ENCODE measurements around the gene CACNB4. TPM values are rescaled to one million over a fixed set of nuclear protein-coding genes. Genes with fewer than 3 reads are reported as not detected.
"Not testable (repeated sequence)": the region's sequence is repeated elsewhere in the genome, so short reads cannot be mapped to it uniquely, and the experiment has no call there.

The CACNB4 gene
- total and polyA plus RNA-seq, 4 donors: 13.8 to 62.9 (median 23.6) TPM

- not testable (repeated sequence) for H3K27me3 ChIP-seq (ENCODE audit: control insufficient read depth, insufficient read depth, low read length); H3K36me3 ChIP-seq (ENCODE audit: control insufficient read depth, insufficient read depth, low read length); H3K9me3 ChIP-seq (ENCODE audit: control insufficient read depth, insufficient read depth, low read length); H3K4me3 ChIP-seq (ENCODE audit: low read depth, low read length); H3K4me1 ChIP-seq (ENCODE audit: control insufficient read depth, insufficient read depth, low read length); DNase-seq (ENCODE audit: low read depth in 4 of 6, low spot score in 6 of 6); H3K27ac ChIP-seq (ENCODE audit: low read depth, low read length)
- WGBS (ENCODE audit: insufficient coverage): 100% methylated on average over 4 of the region's 13 CpGs
Observed at GRCh38 chr2:152107140-152107539, 8.3 kb upstream of the CACNB4 start.

GRCh38 chr2:152106464-152106863, 7.6 kb upstream of the CACNB4 start:
- Histone ChIP-seq H3K4me3 (ENCODE audit: low read depth, low read length) (no peak overlapping the region), H3K4me1 (ENCODE audit: control insufficient read depth, insufficient read depth, low read length) (no peaks in the 10 kb centered on the region), H3K27ac (ENCODE audit: low read depth, low read length) (no peak overlapping the region), H3K36me3 (ENCODE audit: control insufficient read depth, insufficient read depth, low read length) (no peaks in the 10 kb centered on the region), H3K27me3 (ENCODE audit: control insufficient read depth, insufficient read depth, low read length) (peaks cover under 1% of the 10 kb centered on the region), H3K9me3 (ENCODE audit: control insufficient read depth, insufficient read depth, low read length) (no peaks in the 10 kb centered on the region)
- WGBS (ENCODE audit: insufficient coverage): no CpG with 5 or more reads among the region's 4 CpGs
- DNase-seq (ENCODE audit: low read depth in 4 of 6, low spot score in 6 of 6): no peak

- Histone ChIP-seq H3K9me3 (ENCODE audit: control insufficient read depth, insufficient read depth, low read length) (no peaks in the 10 kb centered on the region), H3K27me3 (ENCODE audit: control insufficient read depth, insufficient read depth, low read length) (peaks cover 21% of the 10 kb centered on the region), H3K4me1 (ENCODE audit: control insufficient read depth, insufficient read depth, low read length) (peaks cover 10% of the 10 kb centered on the region), H3K4me3 (ENCODE audit: low read depth, low read length) (no peak overlapping the region), H3K27ac (ENCODE audit: low read depth, low read length) (no peak overlapping the region), H3K36me3 (ENCODE audit: control insufficient read depth, insufficient read depth, low read length) (no peaks in the 10 kb centered on the region)
- DNase-seq (ENCODE audit: low read depth in 4 of 6, low spot score in 6 of 6): no peak
- WGBS (ENCODE audit: insufficient coverage): no CpG with 5 or more reads among the region's 3 CpGs
Observed at GRCh38 chr2:152103271-152103670, 4.4 kb upstream of the CACNB4 start.

- 83% methylated on average over 2 of the region's 2 CpGs for WGBS (ENCODE audit: insufficient coverage)
- Histone ChIP-seq H3K4me1 (ENCODE audit: control insufficient read depth, insufficient read depth, low read length) (peaks cover 15% of the 10 kb centered on the region), H3K27me3 (ENCODE audit: control insufficient read depth, insufficient read depth, low read length) (peaks cover 21% of the 10 kb centered on the region), H3K27ac (ENCODE audit: low read depth, low read length) (no peak overlapping the region), H3K9me3 (ENCODE audit: control insufficient read depth, insufficient read depth, low read length) (no peaks in the 10 kb centered on the region), H3K4me3 (ENCODE audit: low read depth, low read length) (no peak overlapping the region), H3K36me3 (ENCODE audit: control insufficient read depth, insufficient read depth, low read length) (no peaks in the 10 kb centered on the region)
- no peak for DNase-seq (ENCODE audit: low read depth in 4 of 6, low spot score in 6 of 6)
Observed at GRCh38 chr2:152100961-152101360, 2.1 kb upstream of the CACNB4 start.

GRCh38 chr2:152099367-152100050, 665 bp upstream of the CACNB4 start:
- Histone ChIP-seq H3K27ac (ENCODE audit: low read depth, low read length) (peak overlapping the region; percentile 22), H3K4me1 (ENCODE audit: control insufficient read depth, insufficient read depth, low read length) (peaks cover 15% of the 10 kb centered on the region), H3K4me3 (ENCODE audit: low read depth, low read length) (peak overlapping the region; percentile 69), H3K9me3 (ENCODE audit: control insufficient read depth, insufficient read depth, low read length) (no peaks in the 10 kb centered on the region), H3K27me3 (ENCODE audit: control insufficient read depth, insufficient read depth, low read length) (peaks cover 21% of the 10 kb centered on the region), H3K36me3 (ENCODE audit: control insufficient read depth, insufficient read depth, low read length) (no peaks in the 10 kb centered on the region)
- peak in 1 of 6 donors; percentile 41 for DNase-seq (ENCODE audit: low read depth in 4 of 6, low spot score in 6 of 6)
- WGBS (ENCODE audit: insufficient coverage): 0% methylated on average over 13 of the region's 19 CpGs

- Histone ChIP-seq H3K9me3 (ENCODE audit: control insufficient read depth, insufficient read depth, low read length) (no peaks in the 10 kb centered on the region), H3K27ac (ENCODE audit: low read depth, low read length) (no peak overlapping the region), H3K4me3 (ENCODE audit: low read depth, low read length) (peak overlapping the region; percentile 69), H3K27me3 (ENCODE audit: control insufficient read depth, insufficient read depth, low read length) (peaks cover 21% of the 10 kb centered on the region), H3K36me3 (ENCODE audit: control insufficient read depth, insufficient read depth, low read length) (no peaks in the 10 kb centered on the region), H3K4me1 (ENCODE audit: control insufficient read depth, insufficient read depth, low read length) (peaks cover 15% of the 10 kb centered on the region)
- peak in 3 of 6 donors; percentile 17 to 45 (median 45) for DNase-seq (ENCODE audit: low read depth in 4 of 6, low spot score in 6 of 6)
- under 1% methylated on average over 52 of the region's 52 CpGs for WGBS (ENCODE audit: insufficient coverage)
Observed at GRCh38 chr2:152097801-152098495, 896 bp downstream of the CACNB4 start.

- peaks cover 15% of the 10 kb centered on the region for H3K4me1 ChIP-seq (ENCODE audit: control insufficient read depth, insufficient read depth, low read length)
- H3K27ac ChIP-seq (ENCODE audit: low read depth, low read length): no peak overlapping the region
- H3K9me3 ChIP-seq (ENCODE audit: control insufficient read depth, insufficient read depth, low read length): no peaks in the 10 kb centered on the region
- H3K36me3 ChIP-seq (ENCODE audit: control insufficient read depth, insufficient read depth, low read length): no peaks in the 10 kb centered on the region
- DNase-seq (ENCODE audit: low read depth in 4 of 6, low spot score in 6 of 6): peak in 1 of 6 donors; percentile 51
- H3K27me3 ChIP-seq (ENCODE audit: control insufficient read depth, insufficient read depth, low read length): peaks cover 21% of the 10 kb centered on the region
- WGBS (ENCODE audit: insufficient coverage): 9% methylated on average over 13 of the region's 13 CpGs
- peak overlapping the region; percentile 69 for H3K4me3 ChIP-seq (ENCODE audit: low read depth, low read length)
Observed at GRCh38 chr2:152097290-152097800, 1.5 kb downstream of the CACNB4 start.

GRCh38 chr2:152095146-152095545, 3.7 kb downstream of the CACNB4 start:
- Histone ChIP-seq H3K27me3 (ENCODE audit: control insufficient read depth, insufficient read depth, low read length) (peaks cover 8% of the 10 kb centered on the region), H3K4me1 (ENCODE audit: control insufficient read depth, insufficient read depth, low read length) (peaks cover 15% of the 10 kb centered on the region), H3K4me3 (ENCODE audit: low read depth, low read length) (no peak overlapping the region), H3K36me3 (ENCODE audit: control insufficient read depth, insufficient read depth, low read length) (no peaks in the 10 kb centered on the region), H3K27ac (ENCODE audit: low read depth, low read length) (no peak overlapping the region), H3K9me3 (ENCODE audit: control insufficient read depth, insufficient read depth, low read length) (no peaks in the 10 kb centered on the region)
- peak in 1 of 6 donors; percentile 40 for DNase-seq (ENCODE audit: low read depth in 4 of 6, low spot score in 6 of 6)
- no CpG with 5 or more reads among the region's 1 CpG for WGBS (ENCODE audit: insufficient coverage)

GRCh38 chr2:152094014-152094413, 4.8 kb downstream of the CACNB4 start:
- DNase-seq (ENCODE audit: low read depth in 4 of 6, low spot score in 6 of 6): no peak
- H3K4me1 ChIP-seq (ENCODE audit: control insufficient read depth, insufficient read depth, low read length): peaks cover 9% of the 10 kb centered on the region
- H3K27me3 ChIP-seq (ENCODE audit: control insufficient read depth, insufficient read depth, low read length): no peaks in the 10 kb centered on the region
- H3K36me3 ChIP-seq (ENCODE audit: control insufficient read depth, insufficient read depth, low read length): no peaks in the 10 kb centered on the region
- H3K4me3 ChIP-seq (ENCODE audit: low read depth, low read length): no peak overlapping the region
- no peak overlapping the region for H3K27ac ChIP-seq (ENCODE audit: low read depth, low read length)
- no peaks in the 10 kb centered on the region for H3K9me3 ChIP-seq (ENCODE audit: control insufficient read depth, insufficient read depth, low read length)
- 100% methylated on average over 2 of the region's 2 CpGs for WGBS (ENCODE audit: insufficient coverage)
